ENCODE measurements around the gene CLDN7.

The CLDN7 gene

DNA sequence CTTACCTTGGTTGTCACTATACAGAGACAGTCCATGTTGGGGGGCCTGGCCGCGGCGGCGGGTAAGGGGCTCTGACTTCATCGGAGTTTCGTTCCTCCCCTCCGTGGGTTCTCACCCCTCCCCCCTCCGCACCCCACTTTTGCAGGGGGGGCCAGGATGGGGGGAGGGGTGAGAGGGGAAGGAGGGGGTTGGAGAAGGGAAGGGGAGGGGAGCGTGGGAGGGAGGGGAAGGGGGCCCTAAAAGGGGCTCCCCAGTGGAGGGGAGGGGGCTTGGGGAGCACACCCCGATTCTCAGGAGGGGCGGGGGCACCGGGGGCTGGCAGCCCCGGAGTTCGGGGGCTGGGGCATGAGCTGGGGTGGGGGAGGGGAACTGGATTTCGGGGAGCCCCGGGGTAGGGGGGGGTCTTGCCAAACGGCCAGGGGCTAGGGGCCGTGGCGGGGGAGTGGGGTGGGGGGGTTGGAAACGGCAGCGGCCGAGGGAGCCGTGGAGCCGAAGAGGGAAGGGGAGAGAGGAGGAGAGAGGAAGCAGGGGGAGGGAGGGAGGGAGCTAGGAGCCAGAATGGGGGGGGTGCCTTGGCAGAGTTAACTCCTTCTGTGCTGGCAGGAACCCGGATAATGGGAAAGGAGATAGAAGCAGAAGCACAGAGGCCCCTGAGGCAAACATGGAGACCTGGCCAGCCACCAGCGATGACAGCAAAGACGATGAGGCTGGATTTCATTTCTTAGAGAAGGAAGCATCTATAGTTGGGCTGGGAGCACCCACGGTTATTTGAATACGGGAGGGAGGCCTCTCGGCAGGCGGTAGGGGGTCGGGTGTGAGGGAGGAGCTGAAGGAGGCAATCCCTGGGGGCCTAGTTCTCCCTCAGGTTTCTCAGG is 44.9 kb downstream of the CLDN7 start:
- Histone ChIP-seq H3K36me3 (ENCODE audit: insufficient read depth, low read length) (peaks cover 10% of the 10 kb centered on the region; the same call in 1 of the 2 replicates), H3F3A (ENCODE audit: insufficient read depth, low read length) (no peaks in the 10 kb centered on the region), H3K4me3 (ENCODE audit: low read depth, low read length, poor library complexity, severe bottlenecking) (no peak overlapping the region), H3K79me2 (ENCODE audit: insufficient read depth, low read length) (no peaks in the 10 kb centered on the region), H3K27me3 (ENCODE audit: insufficient read depth, low read length) (no peaks in the 10 kb centered on the region), H3K4me1 (ENCODE audit: insufficient read depth, low read length, severe bottlenecking) (peaks cover 38% of the 10 kb centered on the region), H3K27ac (ENCODE audit: low read depth, low read length, poor library complexity, severe bottlenecking) (no peak overlapping the region), H2AFZ (ENCODE audit: low read length) (no peak overlapping the region), H3K9me2 (ENCODE audit: low read depth, low read length) (no peaks in the 10 kb centered on the region), H3K4me2 (ENCODE audit: low read length) (no peak overlapping the region; the same call in 1 of the 2 replicates), H3K9me3 (ENCODE audit: low read length) (no peaks in the 10 kb centered on the region), H4K20me1 (ENCODE audit: insufficient read depth, low read length) (no peaks in the 10 kb centered on the region), H3K9ac (ENCODE audit: low read length) (no peak overlapping the region)
- TF ChIP-seq, protein P1, sequence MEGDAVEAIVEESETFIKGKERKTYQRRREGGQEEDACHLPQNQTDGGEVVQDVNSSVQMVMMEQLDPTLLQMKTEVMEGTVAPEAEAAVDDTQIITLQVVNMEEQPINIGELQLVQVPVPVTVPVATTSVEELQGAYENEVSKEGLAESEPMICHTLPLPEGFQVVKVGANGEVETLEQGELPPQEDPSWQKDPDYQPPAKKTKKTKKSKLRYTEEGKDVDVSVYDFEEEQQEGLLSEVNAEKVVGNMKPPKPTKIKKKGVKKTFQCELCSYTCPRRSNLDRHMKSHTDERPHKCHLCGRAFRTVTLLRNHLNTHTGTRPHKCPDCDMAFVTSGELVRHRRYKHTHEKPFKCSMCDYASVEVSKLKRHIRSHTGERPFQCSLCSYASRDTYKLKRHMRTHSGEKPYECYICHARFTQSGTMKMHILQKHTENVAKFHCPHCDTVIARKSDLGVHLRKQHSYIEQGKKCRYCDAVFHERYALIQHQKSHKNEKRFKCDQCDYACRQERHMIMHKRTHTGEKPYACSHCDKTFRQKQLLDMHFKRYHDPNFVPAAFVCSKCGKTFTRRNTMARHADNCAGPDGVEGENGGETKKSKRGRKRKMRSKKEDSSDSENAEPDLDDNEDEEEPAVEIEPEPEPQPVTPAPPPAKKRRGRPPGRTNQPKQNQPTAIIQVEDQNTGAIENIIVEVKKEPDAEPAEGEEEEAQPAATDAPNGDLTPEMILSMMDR (IDR thresholded peaks at IDR 0.05; ENCODE audit: low read length): no peak
- TF ChIP-seq EZH2 (IDR thresholded peaks at IDR 0.05; ENCODE audit: borderline replicate concordance, low read length): no peak

DNA sequence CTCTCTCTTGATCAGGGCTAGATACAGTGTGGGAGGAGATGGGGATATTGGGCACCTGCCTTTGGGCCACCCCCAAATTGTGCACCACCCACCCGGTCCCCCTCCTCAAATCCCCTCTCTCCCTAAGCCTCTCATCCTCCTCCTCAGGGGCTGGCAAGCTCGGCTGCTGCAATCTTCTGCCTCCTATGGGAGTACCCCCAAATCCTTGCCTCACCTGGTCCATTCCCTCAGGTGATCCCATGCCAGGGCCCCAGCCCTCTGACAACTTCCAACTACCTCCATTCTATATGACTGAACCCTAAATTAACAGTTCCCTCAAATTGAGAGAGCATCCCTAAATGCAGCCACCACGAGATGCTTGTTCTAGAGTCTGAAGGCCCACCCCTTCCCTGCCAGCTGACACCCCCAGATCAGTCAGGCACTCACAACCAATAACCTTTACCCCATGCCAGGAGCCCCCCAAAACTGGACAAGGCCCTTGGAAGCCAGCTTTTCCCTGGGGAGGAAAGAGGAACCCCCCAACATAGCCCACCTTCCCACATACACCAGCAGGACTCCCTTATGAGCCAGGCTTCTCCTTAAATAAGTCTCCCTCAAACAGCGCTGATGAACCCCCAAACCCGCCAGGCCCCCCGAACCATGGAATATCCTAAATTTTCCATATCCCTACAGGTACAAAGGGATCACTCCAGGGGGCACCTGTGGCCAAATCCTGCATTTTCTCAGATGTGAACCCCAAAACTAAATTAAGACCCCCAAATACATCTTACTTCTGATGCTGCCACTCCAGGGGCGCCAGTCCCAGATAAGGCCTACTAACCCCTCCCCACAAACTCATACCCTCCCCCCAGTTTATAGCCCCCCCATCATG is 45.8 kb downstream of the CLDN7 start:
- H3K9ac ChIP-seq (ENCODE audit: low read length): no peak overlapping the region

DNA sequence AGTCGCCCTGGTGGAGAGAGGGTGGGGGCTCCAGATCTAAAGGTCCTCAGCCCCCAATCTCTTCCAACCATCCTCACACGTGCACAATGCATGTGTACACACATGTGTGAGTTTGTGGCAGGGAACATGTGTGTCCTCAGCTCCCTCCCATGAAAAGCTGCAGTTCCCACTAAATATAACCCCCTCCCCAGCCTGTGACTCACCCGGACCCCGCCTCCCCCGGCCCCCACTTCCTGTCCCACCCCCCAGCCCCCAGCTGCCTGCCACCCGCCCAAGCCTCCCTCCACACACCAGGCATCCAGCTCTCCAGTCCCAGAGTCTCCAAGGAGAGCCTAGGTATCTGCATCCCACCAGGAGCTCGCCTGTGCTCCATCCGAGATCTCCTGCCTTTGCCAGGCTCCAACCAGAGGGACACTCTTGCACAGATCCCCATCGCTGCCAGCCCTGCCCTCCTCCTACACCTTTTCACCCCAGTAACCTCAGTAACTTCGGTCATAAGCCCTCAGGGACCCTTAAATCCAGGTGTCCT is 46.6 kb downstream of the CLDN7 start:
- Histone ChIP-seq H3K36me3 (ENCODE audit: insufficient read depth, low read length) (no peaks in the 10 kb centered on the region), H3F3A (ENCODE audit: insufficient read depth, low read length) (no peaks in the 10 kb centered on the region), H3K79me2 (ENCODE audit: insufficient read depth, low read length) (no peaks in the 10 kb centered on the region), H3K9me3 (ENCODE audit: low read length) (no peaks in the 10 kb centered on the region), H3K9me2 (ENCODE audit: low read depth, low read length) (no peaks in the 10 kb centered on the region), H3K4me1 (ENCODE audit: insufficient read depth, low read length, severe bottlenecking) (peaks cover 37% of the 10 kb centered on the region), H2AFZ (ENCODE audit: low read length) (no peak overlapping the region), H4K20me1 (ENCODE audit: insufficient read depth, low read length) (no peaks in the 10 kb centered on the region), H3K27ac (ENCODE audit: low read depth, low read length, poor library complexity, severe bottlenecking) (no peak overlapping the region), H3K9ac (ENCODE audit: low read length) (no peak overlapping the region), H3K4me2 (ENCODE audit: low read length) (no peak overlapping the region), H3K4me3 (ENCODE audit: low read depth, low read length, poor library complexity, severe bottlenecking) (no peak overlapping the region), H3K27me3 (ENCODE audit: insufficient read depth, low read length) (no peaks in the 10 kb centered on the region)
- TF ChIP-seq, protein P1 (IDR thresholded peaks at IDR 0.05; ENCODE audit: low read length): no peak
- no peak for TF ChIP-seq EZH2 (IDR thresholded peaks at IDR 0.05; ENCODE audit: borderline replicate concordance, low read length)

More for the DNA sequence above, 45.8 kb downstream of the CLDN7 start:
- no peak overlapping the region for H3K4me2 ChIP-seq (ENCODE audit: low read length)
- H3K79me2 ChIP-seq (ENCODE audit: insufficient read depth, low read length): no peaks in the 10 kb centered on the region
- H3K4me3 ChIP-seq (ENCODE audit: low read depth, low read length, poor library complexity, severe bottlenecking): no peak overlapping the region
- peaks cover 38% of the 10 kb centered on the region for H3K4me1 ChIP-seq (ENCODE audit: insufficient read depth, low read length, severe bottlenecking)
- no peaks in the 10 kb centered on the region for H3F3A ChIP-seq (ENCODE audit: insufficient read depth, low read length)
- H4K20me1 ChIP-seq (ENCODE audit: insufficient read depth, low read length): no peaks in the 10 kb centered on the region
- H3K9me3 ChIP-seq (ENCODE audit: low read length): no peaks in the 10 kb centered on the region
- peaks cover 2% of the 10 kb centered on the region; the same call in 1 of the 2 replicates for H3K36me3 ChIP-seq (ENCODE audit: insufficient read depth, low read length)
- H3K9me2 ChIP-seq (ENCODE audit: low read depth, low read length): no peaks in the 10 kb centered on the region
- no peaks in the 10 kb centered on the region for H3K27me3 ChIP-seq (ENCODE audit: insufficient read depth, low read length)
- TF ChIP-seq, protein P1 (IDR thresholded peaks at IDR 0.05; ENCODE audit: low read length): no peak
- TF ChIP-seq EZH2 (IDR thresholded peaks at IDR 0.05; ENCODE audit: borderline replicate concordance, low read length): no peak
- no peak overlapping the region for H2AFZ ChIP-seq (ENCODE audit: low read length)
- no peak overlapping the region for H3K27ac ChIP-seq (ENCODE audit: low read depth, low read length, poor library complexity, severe bottlenecking)
